Stimulated activated CD4-positive, alpha-beta T cell treated with anti-CD3 and anti-CD28 coated beads, TNF-alpha, amount 100 ng/mL, for 24 hours (primary cell): ENCODE measurements around the gene RHBDD3.

Source experiments
- DNase-seq, 3 experiments: peaks; one replicate each; pipeline ENCODE4 v3.0.0-alpha.2; 2020; ENCODE audit warnings: low read depth in 3 of 3

The RHBDD3 gene

GRCh38 chr22:29217827-29218757, 49.7 kb downstream of the RHBDD3 start:
- DNase-seq, result no peak

- DNase-seq, result no peak
Measured at GRCh38 chr22:29216873-29217666, 50.7 kb downstream of the RHBDD3 start.

- no peak for DNase-seq
Measured at GRCh38 chr22:29216011-29216872, 51.5 kb downstream of the RHBDD3 start.

- DNase-seq, result no peak
Measured at GRCh38 chr22:29215012-29215860, 52.5 kb downstream of the RHBDD3 start.

GRCh38 chr22:29214232-29214631, 53.5 kb downstream of the RHBDD3 start:
- no peak for DNase-seq

- no peak for DNase-seq
Measured at GRCh38 chr22:29213493-29213892, 54.3 kb downstream of the RHBDD3 start.

GRCh38 chr22:29212743-29213142, 55.0 kb downstream of the RHBDD3 start:
- DNase-seq, result no peak

GRCh38 chr22:29211466-29211865, 56.3 kb downstream of the RHBDD3 start:
- DNase-seq, result no peak

- no peak for DNase-seq
Measured at GRCh38 chr22:29211066-29211465, 56.7 kb downstream of the RHBDD3 start.
